BLaER1 treated with 17β-estradiol and CSF1 and Interleukin-3, amounts not matched to agents 10 nM and 100 nM (cell line): Measurements from ENCODE around the gene BCL2L11.

ENCODE experiments used
- H3K27ac ChIP-seq, 11 experiments: shearing (Covaris generic); formaldehyde crosslinking; 2 replicates each; pipeline ENCODE4 v1.8.1; 2022
- H3K27me3 ChIP-seq, 11 experiments: shearing (Covaris generic); formaldehyde crosslinking; 2 replicates each; pipeline ENCODE4 v1.8.1; 2022
- H3K36me3 ChIP-seq, 11 experiments: shearing (Covaris generic); formaldehyde crosslinking; 2 replicates each; pipeline ENCODE4 v1.8.1; 2022
- H3K4me1 ChIP-seq, 10 experiments: shearing (Covaris generic); formaldehyde crosslinking; 2 replicates each; pipeline ENCODE4 v1.8.1; 2022
- H3K4me2 ChIP-seq, 11 experiments: shearing (Covaris generic); formaldehyde crosslinking; 2 replicates each; pipeline ENCODE4 v1.8.1; 2022
- H3K4me3 ChIP-seq, 10 experiments: shearing (Covaris generic); formaldehyde crosslinking; 2 replicates each; pipeline ENCODE4 v1.8.1; 2022
- H3K9ac ChIP-seq, 11 experiments: shearing (Covaris generic); formaldehyde crosslinking; 2 replicates each; pipeline ENCODE4 v1.8.1; 2022
- H3K9me3 ChIP-seq, 11 experiments: shearing (Covaris generic); formaldehyde crosslinking; replicated peaks in 1 of 11; 2 replicates each; pipeline ENCODE4 v1.8.1; 2022
- H4K20me1 ChIP-seq, 11 experiments: shearing (Covaris generic); formaldehyde crosslinking; 2 replicates each; pipeline ENCODE4 v1.8.1; 2022
- Cebpa-rat ChIP-seq, 11 experiments: shearing (Covaris generic); IDR thresholded peaks; 2 replicates each; pipeline ENCODE4 v1.8.1; 2022

Gene BCL2L11

GRCh38 chr2:111143107-111143842, 22.6 kb downstream of the BCL2L11 start:
- H3K27me3 ChIP-seq: no peaks in the 10 kb centered on the region
- H3K4me1 ChIP-seq: 0 out of 20 replicates have a peak, but pooled peaks cover 0 to 5% (median 0%) of the 10 kb centered on the region in 10 experiments
- no peak overlapping the region for H3K4me2 ChIP-seq
- TF ChIP-seq Cebpa-rat (IDR thresholded peaks at IDR 0.05): no peak
- H3K4me3 ChIP-seq: no peak overlapping the region
- peaks cover 0 to 75% (median 34%) of the 10 kb centered on the region in 11 experiments; a peak in 20 of 22 replicates for H3K36me3 ChIP-seq
- peaks cover 0 to 4% (median 0%) of the 10 kb centered on the region in 11 experiments; a peak in 2 of 22 replicates for H3K9me3 ChIP-seq
- H3K9ac ChIP-seq: no peak overlapping the region
- H3K27ac ChIP-seq: no peak overlapping the region
- peaks cover 0 to 90% (median 4%) of the 10 kb centered on the region in 11 experiments; a peak in 9 of 22 replicates for H4K20me1 ChIP-seq

DNA sequence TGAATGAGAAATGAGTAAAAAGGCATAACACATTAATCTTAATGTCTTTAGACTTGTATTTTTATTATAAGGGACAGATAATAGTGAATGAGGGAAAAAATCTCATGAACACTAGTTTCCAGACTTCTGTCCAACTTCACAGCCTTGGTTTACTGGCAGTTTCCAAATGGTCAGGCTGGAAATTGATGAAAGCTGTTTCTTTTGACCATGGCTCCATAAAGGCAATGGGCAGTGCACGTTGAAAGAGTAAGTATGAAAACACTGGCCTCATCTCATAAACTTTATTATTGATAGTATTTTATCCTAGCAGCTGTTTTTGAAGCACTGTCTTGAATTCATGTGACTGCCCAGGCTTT, 23.1 kb downstream of the BCL2L11 start:
- peaks cover 0 to 4% (median 0%) of the 10 kb centered on the region in 11 experiments; a peak in 2 of 22 replicates for H3K9me3 ChIP-seq
- no peaks in the 10 kb centered on the region for H3K27me3 ChIP-seq
- no peak overlapping the region for H3K4me3 ChIP-seq
- peaks cover 0 to 89% (median 3%) of the 10 kb centered on the region in 11 experiments; a peak in 9 of 22 replicates for H4K20me1 ChIP-seq
- no peak overlapping the region for H3K27ac ChIP-seq
- no peak overlapping the region for H3K4me2 ChIP-seq
- no peak overlapping the region for H3K9ac ChIP-seq
- no peak for TF ChIP-seq Cebpa-rat (IDR thresholded peaks at IDR 0.05)
- H3K4me1 ChIP-seq: 0 out of 20 replicates have a peak, but pooled peaks cover 0 to 5% (median 0%) of the 10 kb centered on the region in 10 experiments
- peaks cover 0 to 69% (median 28%) of the 10 kb centered on the region in 11 experiments; a peak in 20 of 22 replicates for H3K36me3 ChIP-seq

DNA sequence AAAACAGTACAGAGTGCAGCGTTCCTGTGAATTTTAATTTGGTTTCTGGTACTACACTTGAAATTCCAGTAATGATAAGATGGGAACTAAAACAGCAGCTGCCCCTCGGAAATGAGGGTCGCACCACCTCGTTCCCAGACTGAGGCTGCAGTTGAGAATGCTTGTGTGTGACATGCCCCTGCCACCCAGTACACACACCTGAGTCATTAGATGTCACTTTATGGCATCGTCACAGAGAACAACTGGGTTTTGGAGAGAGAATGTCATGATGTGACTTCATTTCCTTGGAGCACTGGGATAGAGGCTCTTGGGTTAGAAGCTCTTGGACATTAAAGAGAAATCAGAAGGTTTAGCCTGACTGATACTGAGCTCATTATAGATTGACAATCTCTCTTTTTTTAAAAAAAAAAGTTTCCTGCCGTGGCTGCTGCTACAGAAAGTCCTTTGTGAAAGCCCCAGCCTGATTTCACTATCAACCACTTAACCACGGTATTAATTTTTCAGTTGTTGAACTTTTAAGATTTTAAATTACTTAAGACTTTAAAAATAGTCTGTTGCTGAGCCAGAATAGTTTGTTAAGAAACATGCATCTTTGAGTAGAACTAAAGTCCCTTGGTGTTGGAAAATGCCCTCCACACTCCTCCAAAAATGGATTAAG, 24.5 kb downstream of the BCL2L11 start:
- Histone ChIP-seq H3K27ac (no peak overlapping the region), H3K4me3 (no peak overlapping the region)

DNA sequence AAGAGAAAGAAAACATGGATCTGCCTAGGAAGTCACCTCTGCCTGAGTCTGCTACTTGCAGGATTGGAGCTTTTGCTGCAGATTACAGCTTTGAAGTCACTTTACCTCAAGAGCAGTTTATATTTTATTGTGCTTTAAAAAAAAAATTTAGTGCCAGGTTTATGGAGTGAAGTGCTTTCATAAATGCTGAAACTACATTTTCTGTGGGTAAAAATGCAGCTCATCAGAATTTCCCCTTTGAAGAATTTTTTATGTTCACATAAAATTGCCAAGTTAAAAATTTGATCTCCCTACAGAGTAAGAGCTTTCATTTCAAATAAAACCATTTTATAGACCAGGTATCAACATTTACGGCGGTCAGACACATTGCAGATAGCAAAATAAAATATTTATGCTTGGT, 25.2 kb downstream of the BCL2L11 start:
- H3K9me3 ChIP-seq: peaks cover 0 to 1% (median 0%) of the 10 kb centered on the region in 11 experiments; a peak in 1 of 22 replicates
- no peak for TF ChIP-seq Cebpa-rat (IDR thresholded peaks at IDR 0.05)
- H3K27me3 ChIP-seq: no peaks in the 10 kb centered on the region
- no peak overlapping the region for H3K4me2 ChIP-seq
- no peaks in the 10 kb centered on the region for H3K4me1 ChIP-seq
- peaks cover 4 to 61% (median 23%) of the 10 kb centered on the region in 11 experiments; a peak in 18 of 22 replicates for H3K36me3 ChIP-seq
- H3K27ac ChIP-seq: no peak overlapping the region
- H3K9ac ChIP-seq: no peak overlapping the region
- H3K4me3 ChIP-seq: no peak overlapping the region
- peaks cover 0 to 73% (median 0%) of the 10 kb centered on the region in 11 experiments; a peak in 8 of 22 replicates for H4K20me1 ChIP-seq

More for the DNA sequence above, 24.5 kb downstream of the BCL2L11 start:
- H4K20me1 ChIP-seq: peaks cover 0 to 80% (median 0%) of the 10 kb centered on the region in 11 experiments; a peak in 8 of 22 replicates
- no peak overlapping the region for H3K4me2 ChIP-seq
- peaks cover 0 to 61% (median 23%) of the 10 kb centered on the region in 11 experiments; a peak in 16 of 22 replicates for H3K36me3 ChIP-seq
- peaks cover 0 to 4% (median 0%) of the 10 kb centered on the region in 11 experiments; a peak in 2 of 22 replicates for H3K9me3 ChIP-seq
- no peak overlapping the region for H3K9ac ChIP-seq
- no peaks in the 10 kb centered on the region for H3K27me3 ChIP-seq
- no peak for TF ChIP-seq Cebpa-rat (IDR thresholded peaks at IDR 0.05)
- H3K4me1 ChIP-seq: no peaks in the 10 kb centered on the region

DNA sequence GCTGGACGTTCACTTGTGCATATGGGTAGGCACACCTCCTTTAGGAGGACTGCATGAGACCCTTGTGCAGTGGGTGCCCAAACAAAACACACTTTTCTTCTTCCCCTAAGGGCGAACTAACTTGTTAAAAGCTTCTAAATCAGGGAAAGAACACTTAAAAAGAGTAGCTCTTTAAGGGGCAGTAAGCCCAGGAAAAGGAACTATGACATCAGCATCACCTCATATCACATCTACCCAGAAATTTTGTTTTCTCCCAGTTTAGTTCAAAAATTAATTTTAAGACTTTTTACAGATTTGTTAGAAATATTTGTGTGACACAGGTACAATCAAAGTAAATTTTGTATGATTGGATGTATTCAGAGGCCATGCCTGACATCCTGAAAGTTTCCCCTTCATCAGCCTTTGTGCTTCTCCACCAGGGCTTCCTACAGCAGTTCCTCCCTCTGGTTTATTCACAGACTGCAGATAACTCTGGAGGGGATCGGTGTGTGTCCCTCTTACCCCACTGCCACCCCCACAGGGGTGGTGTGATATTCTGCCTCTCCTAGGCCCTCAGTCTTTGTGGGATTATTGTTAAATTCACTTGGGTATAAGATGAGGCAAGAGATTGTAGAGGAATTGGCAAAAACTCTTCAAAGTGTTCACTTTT, 27.6 kb downstream of the BCL2L11 start:
- peaks cover 0 to 62% (median 0%) of the 10 kb centered on the region in 11 experiments; a peak in 7 of 22 replicates for H4K20me1 ChIP-seq
- H3K27me3 ChIP-seq: no peaks in the 10 kb centered on the region
- H3K27ac ChIP-seq: no peak overlapping the region
- no peak overlapping the region for H3K9ac ChIP-seq
- no peaks in the 10 kb centered on the region for H3K4me1 ChIP-seq
- no peak for TF ChIP-seq Cebpa-rat (IDR thresholded peaks at IDR 0.05)
- no peak overlapping the region for H3K4me3 ChIP-seq
- H3K9me3 ChIP-seq: no peaks in the 10 kb centered on the region
- peaks cover 15 to 67% (median 44%) of the 10 kb centered on the region in 11 experiments for H3K36me3 ChIP-seq
- no peak overlapping the region for H3K4me2 ChIP-seq

DNA sequence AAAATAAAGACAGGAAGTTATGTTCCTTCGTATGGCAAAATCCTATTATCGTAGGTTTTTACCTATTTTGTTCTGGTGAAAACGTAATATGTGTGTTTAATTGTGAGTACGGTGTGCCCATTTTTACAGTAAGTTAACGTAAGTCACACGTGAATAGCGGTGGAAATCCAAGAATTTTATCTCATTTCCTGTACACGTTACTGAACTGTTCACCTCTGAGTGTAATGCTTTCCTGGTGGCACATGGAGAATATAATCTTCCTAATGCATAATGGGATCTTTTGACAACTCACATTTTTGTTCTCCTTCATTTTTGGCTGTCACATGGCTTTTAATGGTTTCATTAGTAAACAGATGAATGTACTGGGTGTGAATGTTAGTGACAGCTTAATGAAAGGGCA, 28.2 kb downstream of the BCL2L11 start:
- Histone ChIP-seq H4K20me1 (peaks cover 0 to 56% (median 0%) of the 10 kb centered on the region in 11 experiments; a peak in 5 of 22 replicates), H3K27ac (no peak overlapping the region), H3K36me3 (peaks cover 18 to 67% (median 48%) of the 10 kb centered on the region in 11 experiments), H3K9me3 (no peaks in the 10 kb centered on the region), H3K4me1 (no peaks in the 10 kb centered on the region), H3K9ac (no peak overlapping the region), H3K4me3 (no peak overlapping the region), H3K4me2 (no peak overlapping the region), H3K27me3 (no peaks in the 10 kb centered on the region)
- TF ChIP-seq Cebpa-rat (IDR thresholded peaks at IDR 0.05): no peak

DNA sequence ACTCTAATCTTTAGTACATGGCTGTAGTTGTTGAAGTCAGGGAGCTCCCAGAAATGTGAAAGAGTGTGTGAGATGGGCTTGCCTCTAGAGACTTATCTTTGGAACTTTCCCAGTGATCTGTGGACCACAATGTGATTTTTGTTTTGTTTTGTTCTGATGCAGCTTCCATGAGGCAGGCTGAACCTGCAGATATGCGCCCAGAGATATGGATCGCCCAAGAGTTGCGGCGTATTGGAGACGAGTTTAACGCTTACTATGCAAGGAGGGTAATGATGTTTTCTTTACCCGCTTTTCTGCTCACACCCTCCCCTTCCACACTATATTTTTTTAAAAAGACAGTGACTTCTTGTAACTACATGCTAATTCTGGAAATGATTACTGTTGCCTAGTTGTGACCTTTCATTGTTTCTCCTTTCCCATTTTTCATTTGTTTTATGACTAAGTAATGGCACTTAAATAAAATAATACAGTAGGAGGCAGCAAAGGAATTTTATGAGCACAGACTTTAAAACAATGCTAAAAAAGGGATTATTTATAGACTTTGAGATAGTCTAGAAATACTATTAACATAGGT, 29.3 kb downstream of the BCL2L11 start:
- H3K36me3 ChIP-seq: peaks cover 18 to 66% (median 41%) of the 10 kb centered on the region in 11 experiments
- no peak overlapping the region for H3K27ac ChIP-seq
- H4K20me1 ChIP-seq: peaks cover 0 to 54% (median 1%) of the 10 kb centered on the region in 11 experiments; a peak in 6 of 22 replicates
- no peak overlapping the region for H3K4me3 ChIP-seq
- no peaks in the 10 kb centered on the region for H3K4me1 ChIP-seq
- no peak overlapping the region for H3K9ac ChIP-seq
- H3K27me3 ChIP-seq: no peaks in the 10 kb centered on the region
- H3K4me2 ChIP-seq: no peak overlapping the region
- TF ChIP-seq Cebpa-rat (IDR thresholded peaks at IDR 0.05): no peak
- H3K9me3 ChIP-seq: no peaks in the 10 kb centered on the region

- no peaks in the 10 kb centered on the region for H3K9me3 ChIP-seq
- H3K4me1 ChIP-seq: peaks cover 0 to 20% (median 13%) of the 10 kb centered on the region in 10 experiments; a peak in 12 of 20 replicates
- peaks cover 22 to 88% (median 62%) of the 10 kb centered on the region in 11 experiments for H3K36me3 ChIP-seq
- TF ChIP-seq Cebpa-rat (IDR thresholded peaks at IDR 0.05): no peak
- H3K27me3 ChIP-seq: no peaks in the 10 kb centered on the region
- H3K27ac ChIP-seq: no peak overlapping the region
- peaks cover 0 to 68% (median 10%) of the 10 kb centered on the region in 11 experiments; a peak in 11 of 22 replicates for H4K20me1 ChIP-seq
- no peak overlapping the region for H3K9ac ChIP-seq
- H3K4me3 ChIP-seq: no peak overlapping the region
- H3K4me2 ChIP-seq: no peak overlapping the region
Observed at GRCh38 chr2:111154758-111155157, 34.0 kb downstream of the BCL2L11 start.
